ENCODE results near the gene SEPHS2. TPM values are rescaled to one million over a fixed set of nuclear protein-coding genes. Genes with fewer than 3 reads are reported as not detected.
A peak's percentile ranks its signal among the peaks of the same experiment; 100 is the strongest.

Gene SEPHS2
- total RNA-seq, 2 experiments from 2014 or later, result 51.8 to 54.0 TPM

- POLR2A ChIA-PET, result interaction anchor here (0.7 to 5.0 kb wide), 7 partner anchors 9 to 232 kb away, joined by 3 to 29 read pairs (median 4); partner anchors contain the start of genes DCTPP1 and ZNF764
- CTCF ChIA-PET, result interaction anchor here (0.7 to 1.7 kb wide), 7 partner anchors 15 to 124 kb away, joined by 3 to 5 read pairs (median 4); partner anchors contain the start of gene ITGAL
- no peak for DNase-seq
- H3K4me1 Mint-ChIP-seq (ENCODE audit: low read depth), result peaks cover 43% of the 10 kb centered on the region
- intact Hi-C loops (cut with micrococcal nuclease), result no loop called here
- H3K27ac Mint-ChIP-seq, result peak overlapping the region; percentile 76
- ATAC-seq, result no peak
- no peaks in the 10 kb centered on the region for H3K27me3 Mint-ChIP-seq
- H3K9me3 Mint-ChIP-seq, result no peaks in the 10 kb centered on the region
- no peak for TF ChIP-seq CTCF (IDR thresholded peaks at IDR 0.05)
- no peak overlapping the region for H3K4me3 Mint-ChIP-seq
- peaks cover 63% of the 10 kb centered on the region for H3K36me3 Mint-ChIP-seq (ENCODE audit: low read depth)
Measured at GRCh38 chr16:30491229-30491628, 45.6 kb upstream of the SEPHS2 start.

GRCh38 chr16:30490210-30490609 lies 44.5 kb upstream of the SEPHS2 start:
- no peaks in the 10 kb centered on the region for H3K9me3 Mint-ChIP-seq
- H3K27ac Mint-ChIP-seq, result peak overlapping the region; percentile 70
- CTCF ChIA-PET, result interaction anchor here (1.2 to 1.7 kb wide), 3 partner anchors 39 to 108 kb away, joined by 4 to 5 read pairs (median 4); partner anchors contain the start of gene DCTPP1
- intact Hi-C loops (cut with micrococcal nuclease), result no loop called here
- H3K4me3 Mint-ChIP-seq, result no peak overlapping the region
- H3K4me1 Mint-ChIP-seq (ENCODE audit: low read depth), result peaks cover 45% of the 10 kb centered on the region
- ATAC-seq (no peak), DNase-seq (no peak)
- H3K27me3 Mint-ChIP-seq, result no peaks in the 10 kb centered on the region
- H3K36me3 Mint-ChIP-seq (ENCODE audit: low read depth), result peaks cover 66% of the 10 kb centered on the region
- TF ChIP-seq CTCF (IDR thresholded peaks at IDR 0.05), result no peak
- POLR2A ChIA-PET, result interaction anchor here (2.0 to 5.0 kb wide), 2 partner anchors 8 to 15 kb away, joined by 7 to 29 read pairs; no protein-coding TSS in a partner anchor

GRCh38 chr16:30488764-30489605 lies 43.3 kb upstream of the SEPHS2 start:
- peaks cover 44% of the 10 kb centered on the region for H3K4me1 Mint-ChIP-seq (ENCODE audit: low read depth)
- DNase-seq (no peak), ATAC-seq (no peak)
- TF ChIP-seq CTCF (IDR thresholded peaks at IDR 0.05), result no peak
- H3K27ac Mint-ChIP-seq, result peak overlapping the region; percentile 39
- CTCF ChIA-PET, result interaction anchor here (1.0 to 1.7 kb wide), 3 partner anchors 14 to 109 kb away, joined by 3 to 5 read pairs (median 4); no protein-coding TSS in a partner anchor
- no peaks in the 10 kb centered on the region for H3K9me3 Mint-ChIP-seq
- H3K27me3 Mint-ChIP-seq, result no peaks in the 10 kb centered on the region
- POLR2A ChIA-PET, result interaction anchor here (0.6 to 5.0 kb wide), 10 partner anchors 7 to 130 kb away, joined by 3 to 29 read pairs (median 4); partner anchors contain the start of genes DCTPP1 and ITGAL
- H3K4me3 Mint-ChIP-seq, result no peak overlapping the region
- intact Hi-C loops (cut with micrococcal nuclease), result loop anchor here (5.0 kb wide), 1 partner anchor 42 kb away; the partner anchor contains the start of gene SEPHS2
- H3K36me3 Mint-ChIP-seq (ENCODE audit: low read depth), result peaks cover 64% of the 10 kb centered on the region

- H3K4me3 Mint-ChIP-seq, result no peak overlapping the region
- POLR2A ChIA-PET, result interaction anchor here (1.0 to 4.8 kb wide), 6 partner anchors 10 to 41 kb away, joined by 3 to 26 read pairs (median 5); partner anchors contain the start of gene ITGAL
Measured at GRCh38 chr16:30485818-30486436, 40.3 kb upstream of the SEPHS2 start.

More at GRCh38 chr16:30485818-30486436, 40.3 kb upstream of the SEPHS2 start:
- ATAC-seq (no peak), DNase-seq (no peak)
- Mint-ChIP-seq H3K4me1 (ENCODE audit: low read depth) (peaks cover 50% of the 10 kb centered on the region), H3K27ac (peak overlapping the region; percentile 37), H3K27me3 (no peaks in the 10 kb centered on the region), H3K36me3 (ENCODE audit: low read depth) (peaks cover 75% of the 10 kb centered on the region), H3K9me3 (no peaks in the 10 kb centered on the region)
- intact Hi-C loops (cut with micrococcal nuclease), result loop anchor here (5.0 kb wide), 1 partner anchor 39 kb away; the partner anchor contains the start of gene SEPHS2
- CTCF ChIA-PET, result interaction anchor here (0.8 to 1.3 kb wide), 3 partner anchors 11 to 65 kb away, joined by 3 to 4 read pairs (median 3); no protein-coding TSS in a partner anchor
- TF ChIP-seq CTCF (IDR thresholded peaks at IDR 0.05), result no peak

Measured in activated CD8-positive, alpha-beta T cell treated with anti-CD3 and anti-CD28 coated beads for 36 hours (primary cell).